Lung (tissue), 12 donors: ENCODE data around the gene NHERF2. TPM values are rescaled to one million over a fixed set of nuclear protein-coding genes. Genes with fewer than 3 reads are reported as not detected.

Experiments
- ATAC-seq: fragments of 200-7000 bp; cut with Tn5 transposase; one replicate; pipeline ENCODE4 v1.9.1; 2020; ENCODE audit warnings: moderate number of reproducible peaks; ENCODE audit not compliant: insufficient read depth, low FRiP score
- DNase-seq, 3 donors: peaks; one replicate each; pipeline ENCODE4 v3.0.0-alpha.2; 2013 to 2017
- H3K27ac ChIP-seq, 2 donors: one replicate each; pipeline ENCODE4 v1.5.1; 2013; ENCODE audit warnings: mild to moderate bottlenecking in 2 of 2, moderate library complexity in 2 of 2, control low read depth in 1 of 2, inconsistent platforms in 1 of 2, low read depth in 1 of 2, low read length in 1 of 2
- H3K27me3 ChIP-seq, 3 donors: one replicate each; pipeline ENCODE4 v1.5.1; 2013; ENCODE audit warnings: low read length in 2 of 3; ENCODE audit not compliant: control insufficient read depth in 3 of 3, insufficient read depth in 3 of 3
- H3K36me3 ChIP-seq, 4 donors: one replicate each; pipeline ENCODE4 v1.5.1; 2013; ENCODE audit warnings: low read length in 4 of 4, mild to moderate bottlenecking in 1 of 4, moderate library complexity in 1 of 4; ENCODE audit not compliant: control insufficient read depth in 4 of 4, insufficient read depth in 4 of 4
- H3K4me1 ChIP-seq, 5 donors: one replicate each; pipeline ENCODE4 v1.5.1; 2013; ENCODE audit warnings: low read length in 5 of 5, mild to moderate bottlenecking in 2 of 5, moderate library complexity in 1 of 5; ENCODE audit not compliant: control insufficient read depth in 5 of 5, insufficient read depth in 5 of 5
- H3K4me3 ChIP-seq: one replicate; pipeline ENCODE4 v1.5.1; 2013; ENCODE audit warnings: mild to moderate bottlenecking, control low read depth, moderate library complexity
- H3K9ac ChIP-seq, 2 donors: one replicate each; pipeline ENCODE4 v1.5.1; 2013; ENCODE audit warnings: low read length in 2 of 2, control low read depth in 1 of 2; ENCODE audit not compliant: insufficient read depth in 1 of 2
- H3K9me3 ChIP-seq, 4 donors: one replicate each; pipeline ENCODE4 v1.5.1; 2013; ENCODE audit warnings: low read length in 3 of 4, mild to moderate bottlenecking in 1 of 4, moderate library complexity in 1 of 4; ENCODE audit not compliant: control insufficient read depth in 4 of 4, insufficient read depth in 3 of 4
- WGBS, 2 donors: extraction: QIAGEN DNeasy Blood & Tissue Kit; methylation state at CpG; one replicate each; pipeline ENCODE4 v1.1.7; 2013; 5-methylcytosine and 5-hydroxymethylcytosine counted together
- polyA plus RNA-seq, 2 donors: library from polyadenylated mRNA; stranded (reverse); fragments of 200-250 nt; gene quantifications; one replicate each; pipeline ENCODE4 v1.2.1, GENCODE V29; 2013
- total RNA-seq, 2 donors: library from RNA; depleted of rRNA in 1 of 2; stranded (reverse); fragments of >200 nt in 1 of 2; gene quantifications; one replicate each; pipeline ENCODE4 v1.2.1, GENCODE V29; 2014 to 2021
- TF ChIP-seq, protein P1 (sequence below): IDR thresholded peaks from 2 replicates; pipeline ENCODE4 v1.5.1; 2012; ENCODE audit warnings: mild to moderate bottlenecking; ENCODE audit errors: control extremely low read depth, extremely low read depth
- donor health status: control.
- donor health status: control.
- donor health status: Bipolar disorder and iron deficiency.
- donor health status: healthy.
- donor health status: DM: yes; HTN: yes; CAD: no.

NHERF2 gene
- total and polyA plus RNA-seq, 4 donors = 142 to 468 (median 245) TPM

DNA sequence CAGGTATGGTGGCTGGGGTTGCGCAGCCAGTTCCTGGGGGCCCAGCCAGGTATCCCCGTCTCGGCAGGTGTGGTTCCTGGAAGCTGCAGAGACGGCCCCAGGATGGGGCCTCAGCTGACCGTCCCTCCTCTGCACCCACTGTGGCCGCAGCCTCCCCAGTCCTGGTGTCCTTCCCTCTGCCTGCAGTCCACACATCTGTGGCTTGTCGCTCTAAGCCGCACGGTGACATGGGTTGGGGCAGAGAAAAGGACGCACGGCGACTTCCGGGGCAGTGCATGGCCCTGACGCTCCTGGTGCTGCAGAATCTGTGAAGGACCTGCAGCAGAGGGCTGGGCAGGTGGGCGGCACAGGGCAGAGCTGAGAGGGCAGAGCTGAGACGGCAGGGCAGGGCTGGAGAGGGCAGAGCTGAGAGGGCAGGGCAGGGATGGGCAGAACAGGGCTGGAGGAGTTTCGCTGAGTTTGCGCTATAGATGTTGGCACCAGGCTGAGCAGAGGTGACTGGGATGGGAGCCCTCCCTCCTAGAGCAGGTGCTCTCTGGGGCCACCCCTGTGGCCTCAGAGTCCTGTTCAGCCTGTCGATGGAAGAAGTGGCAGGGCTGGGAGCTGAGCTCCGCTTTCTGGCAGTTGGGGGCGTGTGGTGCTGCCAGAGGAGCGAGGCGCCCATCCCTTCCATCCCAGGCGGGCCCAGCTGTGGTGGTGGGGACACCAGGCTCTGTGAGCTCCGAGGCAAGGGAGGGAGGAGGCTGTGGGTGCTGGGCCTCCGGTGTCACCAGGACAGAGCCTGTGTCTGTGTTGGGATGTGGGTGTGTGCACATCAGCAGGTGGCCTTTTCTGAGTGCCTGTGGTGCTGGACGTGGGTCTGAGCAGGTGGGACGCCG is 44.1 kb downstream of the NHERF2 start:
- Histone ChIP-seq H3K4me1 (no peaks in the 10 kb centered on the region), H3K9me3 (no peaks in the 10 kb centered on the region), H3K36me3 (peaks cover 6 to 67% (median 23%) of the 10 kb centered on the region in 4 donors), H3K4me3 (no peak overlapping the region), H3K9ac (no peak overlapping the region), H3K27ac (no peak overlapping the region), H3K27me3 (no peaks in the 10 kb centered on the region)
- DNase-seq = no peak
- TF ChIP-seq, protein P1, sequence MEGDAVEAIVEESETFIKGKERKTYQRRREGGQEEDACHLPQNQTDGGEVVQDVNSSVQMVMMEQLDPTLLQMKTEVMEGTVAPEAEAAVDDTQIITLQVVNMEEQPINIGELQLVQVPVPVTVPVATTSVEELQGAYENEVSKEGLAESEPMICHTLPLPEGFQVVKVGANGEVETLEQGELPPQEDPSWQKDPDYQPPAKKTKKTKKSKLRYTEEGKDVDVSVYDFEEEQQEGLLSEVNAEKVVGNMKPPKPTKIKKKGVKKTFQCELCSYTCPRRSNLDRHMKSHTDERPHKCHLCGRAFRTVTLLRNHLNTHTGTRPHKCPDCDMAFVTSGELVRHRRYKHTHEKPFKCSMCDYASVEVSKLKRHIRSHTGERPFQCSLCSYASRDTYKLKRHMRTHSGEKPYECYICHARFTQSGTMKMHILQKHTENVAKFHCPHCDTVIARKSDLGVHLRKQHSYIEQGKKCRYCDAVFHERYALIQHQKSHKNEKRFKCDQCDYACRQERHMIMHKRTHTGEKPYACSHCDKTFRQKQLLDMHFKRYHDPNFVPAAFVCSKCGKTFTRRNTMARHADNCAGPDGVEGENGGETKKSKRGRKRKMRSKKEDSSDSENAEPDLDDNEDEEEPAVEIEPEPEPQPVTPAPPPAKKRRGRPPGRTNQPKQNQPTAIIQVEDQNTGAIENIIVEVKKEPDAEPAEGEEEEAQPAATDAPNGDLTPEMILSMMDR = no peak
- 91 to 94% methylated on average over 27 to 29 of the region's 29 CpGs for WGBS, 2 donors
- no peak for ATAC-seq

DNA sequence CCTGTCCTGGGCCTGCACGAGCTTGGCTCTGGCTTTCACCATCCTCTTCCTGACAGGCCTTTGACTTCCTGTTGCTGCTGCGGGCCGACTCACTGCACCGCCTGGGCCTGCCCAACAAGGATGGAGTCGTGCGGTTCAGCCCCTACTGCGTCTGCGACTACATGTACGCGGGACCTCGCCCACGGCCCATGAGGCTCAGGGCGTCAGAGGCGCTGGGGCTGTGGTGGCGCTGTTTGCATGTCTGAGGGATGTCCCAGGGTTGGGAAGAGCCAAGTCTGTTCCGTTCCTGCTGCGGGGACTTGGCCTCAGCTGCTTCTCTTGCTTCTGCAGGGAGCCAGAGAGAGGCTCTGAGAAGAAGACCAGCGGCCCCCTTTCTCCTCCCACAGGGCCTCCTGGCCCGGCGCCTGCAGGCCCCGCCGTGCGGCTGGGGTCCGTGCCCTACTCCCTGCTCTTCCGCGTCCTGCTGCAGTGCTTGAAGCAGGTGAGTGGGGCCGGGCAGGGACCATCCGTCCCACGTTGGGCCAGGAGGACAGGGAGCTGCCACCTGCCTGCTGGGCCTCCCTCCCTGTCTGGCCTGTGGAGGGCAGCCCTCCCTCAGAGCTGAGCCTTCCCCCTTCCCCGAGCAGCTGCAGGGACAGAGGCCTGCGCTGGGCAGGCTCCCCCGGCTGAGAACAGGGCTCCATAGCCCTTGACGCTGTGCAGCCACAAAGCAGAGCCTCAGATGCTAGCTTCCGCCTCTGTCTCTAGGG is 44.9 kb downstream of the NHERF2 start:
- no peaks in the 10 kb centered on the region for H3K27me3 ChIP-seq
- no peak overlapping the region for H3K27ac ChIP-seq
- DNase-seq = no peak
- peaks cover 3 to 70% (median 18%) of the 10 kb centered on the region in 4 donors for H3K36me3 ChIP-seq
- H3K4me3 ChIP-seq = no peak overlapping the region
- H3K9me3 ChIP-seq = no peaks in the 10 kb centered on the region
- ATAC-seq = no peak
- no peak overlapping the region for H3K9ac ChIP-seq
- 85 to 87% methylated on average over 34 of the region's 34 CpGs for WGBS, 2 donors
- TF ChIP-seq, protein P1 = no peak
- H3K4me1 ChIP-seq = no peaks in the 10 kb centered on the region

DNA sequence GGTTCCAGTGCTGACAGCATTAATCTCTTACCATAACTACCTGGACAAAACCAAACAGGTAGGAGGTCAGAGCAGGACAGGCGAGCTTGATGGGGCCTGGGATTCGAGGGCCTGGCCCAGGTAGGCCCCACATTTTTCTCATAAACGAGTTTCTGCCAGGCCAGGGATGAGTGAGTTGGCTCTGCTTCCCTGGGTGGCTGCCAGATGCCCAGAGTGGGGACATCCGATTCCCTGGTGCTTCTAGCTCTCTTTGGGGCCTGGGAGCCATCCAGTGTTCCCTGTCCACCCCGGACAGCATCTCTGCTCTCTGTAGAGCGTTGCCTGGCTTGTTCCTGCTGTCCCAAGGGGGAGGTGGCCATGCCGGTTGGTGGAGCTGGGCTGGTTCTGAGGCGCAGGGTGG is 46.2 kb downstream of the NHERF2 start:
- DNase-seq = no peak
- Histone ChIP-seq H3K9ac (no peak overlapping the region), H3K36me3 (peaks cover 3 to 75% (median 14%) of the 10 kb centered on the region in 4 donors), H3K9me3 (no peaks in the 10 kb centered on the region), H3K27me3 (no peaks in the 10 kb centered on the region), H3K4me1 (no peaks in the 10 kb centered on the region), H3K4me3 (no peak overlapping the region), H3K27ac (no peak overlapping the region)
- TF ChIP-seq, protein P1 = no peak
- no peak for ATAC-seq
- WGBS, 2 donors = 94 to 96% methylated on average over 8 of the region's 8 CpGs
